OCI-LY1 (cell line): ENCODE results near the gene ACAP3.

Experiments used
- EZH2 ChIP-seq: fragments of 200-600 bp; sonication (generic), shearing (Covaris generic); IDR thresholded peaks from 2 replicates; pipeline ENCODE4 v1.8.0; 2017; ENCODE audit warnings: borderline replicate concordance, mixed run types, mild to moderate bottlenecking, antibody characterized with exemption, low read length, moderate library complexity, mixed read lengths
- TF ChIP-seq, protein P1 (sequence below): fragments of 200-600 bp; sonication (generic), shearing (Covaris generic); IDR thresholded peaks from 2 replicates; pipeline ENCODE4 v1.5.1; 2017; ENCODE audit warnings: mild to moderate bottlenecking, antibody characterized with exemption, low read length, moderate library complexity, mixed read lengths

DNA sequence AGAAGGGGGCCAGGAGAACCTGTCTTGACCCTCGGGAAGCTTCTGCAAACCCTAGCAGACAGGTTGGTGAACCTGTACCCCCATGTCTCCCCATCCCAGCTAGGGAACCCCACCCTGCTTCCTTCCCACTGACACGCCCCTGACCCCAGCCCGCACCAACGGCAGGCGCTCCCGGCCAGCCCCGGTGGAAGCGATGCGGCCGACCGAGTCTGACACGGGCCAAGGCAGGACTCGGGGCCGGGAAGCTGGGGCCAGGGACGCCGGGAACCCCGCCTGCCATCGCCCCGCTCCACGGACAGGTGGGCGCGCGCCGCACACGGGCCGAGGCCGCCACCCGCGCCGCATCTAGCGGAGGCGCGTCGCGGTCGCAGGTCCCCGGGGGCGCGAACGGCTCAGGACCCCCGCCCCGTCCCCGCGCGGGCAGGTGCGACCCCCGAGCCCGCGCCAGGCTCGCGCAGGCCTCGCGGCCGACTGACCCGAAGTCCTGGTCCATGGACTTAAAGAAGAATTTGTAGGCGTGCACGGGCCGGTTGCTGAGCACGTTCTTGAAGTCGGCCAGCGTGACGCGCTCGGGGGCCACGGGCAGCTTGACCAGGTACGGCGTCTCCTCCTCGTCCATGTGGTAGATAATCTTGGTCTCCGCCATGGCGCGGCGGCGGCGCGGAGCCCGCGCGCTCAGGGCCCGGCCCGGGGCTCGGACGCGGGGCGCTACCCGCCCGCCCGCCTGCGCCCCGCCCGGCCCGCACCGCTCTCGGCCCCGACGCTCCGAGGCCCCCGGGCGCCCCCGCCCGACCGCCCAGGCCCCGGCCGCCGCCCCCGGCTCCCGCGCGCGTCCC is 40.9 kb upstream of the ACAP3 start:
- TF ChIP-seq, protein P1, sequence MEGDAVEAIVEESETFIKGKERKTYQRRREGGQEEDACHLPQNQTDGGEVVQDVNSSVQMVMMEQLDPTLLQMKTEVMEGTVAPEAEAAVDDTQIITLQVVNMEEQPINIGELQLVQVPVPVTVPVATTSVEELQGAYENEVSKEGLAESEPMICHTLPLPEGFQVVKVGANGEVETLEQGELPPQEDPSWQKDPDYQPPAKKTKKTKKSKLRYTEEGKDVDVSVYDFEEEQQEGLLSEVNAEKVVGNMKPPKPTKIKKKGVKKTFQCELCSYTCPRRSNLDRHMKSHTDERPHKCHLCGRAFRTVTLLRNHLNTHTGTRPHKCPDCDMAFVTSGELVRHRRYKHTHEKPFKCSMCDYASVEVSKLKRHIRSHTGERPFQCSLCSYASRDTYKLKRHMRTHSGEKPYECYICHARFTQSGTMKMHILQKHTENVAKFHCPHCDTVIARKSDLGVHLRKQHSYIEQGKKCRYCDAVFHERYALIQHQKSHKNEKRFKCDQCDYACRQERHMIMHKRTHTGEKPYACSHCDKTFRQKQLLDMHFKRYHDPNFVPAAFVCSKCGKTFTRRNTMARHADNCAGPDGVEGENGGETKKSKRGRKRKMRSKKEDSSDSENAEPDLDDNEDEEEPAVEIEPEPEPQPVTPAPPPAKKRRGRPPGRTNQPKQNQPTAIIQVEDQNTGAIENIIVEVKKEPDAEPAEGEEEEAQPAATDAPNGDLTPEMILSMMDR: no peak
- no peak for TF ChIP-seq EZH2
